HL-60/S4 (cell line): ENCODE results near the gene NAT16.
"Not testable (repeated sequence)": the region's sequence is repeated elsewhere in the genome, so short reads cannot be mapped to it uniquely, and the experiment has no call there.

Source experiments
- in situ Hi-C: fragments of 300-500 bp; cut with MboI; formaldehyde crosslinking; loops from 2 replicates; pipeline ENCODE4 v1.14.3; 2022; ENCODE audit warnings: low sequenced_read_pairs

Gene NAT16

DNA sequence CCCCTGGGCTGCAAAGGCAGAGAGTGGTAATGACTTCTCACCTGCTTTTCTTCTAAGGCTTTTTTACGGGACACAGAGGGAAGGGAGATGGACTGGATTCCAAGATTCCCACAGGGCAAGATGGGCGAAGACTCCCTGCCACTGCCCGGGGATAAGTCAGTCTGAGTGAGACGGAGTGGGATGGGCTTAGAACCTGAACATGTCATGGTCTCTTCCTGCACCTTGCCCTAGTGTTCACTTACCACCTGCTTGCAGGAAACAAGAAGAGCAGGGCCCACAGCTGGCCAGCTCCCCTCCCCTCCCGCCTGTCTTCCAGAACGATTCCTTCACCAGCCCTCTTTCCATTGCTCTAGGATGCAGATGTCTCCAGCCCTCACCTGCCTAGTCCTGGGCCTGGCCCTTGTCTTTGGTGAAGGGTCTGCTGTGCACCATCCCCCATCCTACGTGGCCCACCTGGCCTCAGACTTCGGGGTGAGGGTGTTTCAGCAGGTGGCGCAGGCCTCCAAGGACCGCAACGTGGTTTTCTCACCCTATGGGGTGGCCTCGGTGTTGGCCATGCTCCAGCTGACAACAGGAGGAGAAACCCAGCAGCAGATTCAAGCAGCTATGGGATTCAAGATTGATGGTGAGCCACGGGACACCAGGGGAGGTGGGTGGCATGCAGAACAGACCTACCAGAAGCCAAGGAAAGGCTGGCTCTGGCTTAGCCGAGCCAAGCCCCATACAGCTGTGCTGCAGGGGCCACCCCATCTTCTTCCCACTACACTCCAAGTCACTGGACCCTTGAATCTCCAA lies 51.9 kb downstream of the NAT16 start:
- in situ Hi-C loops: no loop called here

DNA sequence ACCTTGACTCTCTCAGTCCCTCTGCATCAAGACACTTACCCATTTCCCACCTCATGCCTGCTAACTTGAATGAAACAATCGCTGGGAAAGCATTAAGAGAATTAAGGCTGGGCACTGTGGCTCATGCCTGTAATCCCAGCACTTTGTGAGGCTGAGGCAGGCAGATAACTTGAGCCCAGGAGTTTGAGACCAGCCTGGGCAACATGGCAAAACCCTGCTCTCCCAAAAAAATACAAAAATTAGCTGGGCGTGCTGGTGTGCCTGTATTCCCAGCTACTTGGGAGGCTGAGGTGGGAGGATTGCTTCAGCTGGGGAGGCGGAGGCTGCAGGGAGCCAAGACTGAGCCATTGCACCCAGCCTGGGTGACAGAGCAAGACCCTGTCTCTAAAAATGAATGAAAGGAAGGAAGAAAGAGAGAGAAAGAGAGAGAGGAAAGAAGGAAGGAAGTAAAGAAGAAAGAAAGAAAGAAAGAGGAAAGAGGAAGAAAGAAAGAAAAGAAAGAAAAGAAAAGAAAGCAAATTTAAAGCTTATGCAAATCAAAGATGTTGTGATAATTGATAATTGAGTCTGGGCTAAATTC lies 52.5 kb downstream of the NAT16 start:
- in situ Hi-C loops: no loop called here

DNA sequence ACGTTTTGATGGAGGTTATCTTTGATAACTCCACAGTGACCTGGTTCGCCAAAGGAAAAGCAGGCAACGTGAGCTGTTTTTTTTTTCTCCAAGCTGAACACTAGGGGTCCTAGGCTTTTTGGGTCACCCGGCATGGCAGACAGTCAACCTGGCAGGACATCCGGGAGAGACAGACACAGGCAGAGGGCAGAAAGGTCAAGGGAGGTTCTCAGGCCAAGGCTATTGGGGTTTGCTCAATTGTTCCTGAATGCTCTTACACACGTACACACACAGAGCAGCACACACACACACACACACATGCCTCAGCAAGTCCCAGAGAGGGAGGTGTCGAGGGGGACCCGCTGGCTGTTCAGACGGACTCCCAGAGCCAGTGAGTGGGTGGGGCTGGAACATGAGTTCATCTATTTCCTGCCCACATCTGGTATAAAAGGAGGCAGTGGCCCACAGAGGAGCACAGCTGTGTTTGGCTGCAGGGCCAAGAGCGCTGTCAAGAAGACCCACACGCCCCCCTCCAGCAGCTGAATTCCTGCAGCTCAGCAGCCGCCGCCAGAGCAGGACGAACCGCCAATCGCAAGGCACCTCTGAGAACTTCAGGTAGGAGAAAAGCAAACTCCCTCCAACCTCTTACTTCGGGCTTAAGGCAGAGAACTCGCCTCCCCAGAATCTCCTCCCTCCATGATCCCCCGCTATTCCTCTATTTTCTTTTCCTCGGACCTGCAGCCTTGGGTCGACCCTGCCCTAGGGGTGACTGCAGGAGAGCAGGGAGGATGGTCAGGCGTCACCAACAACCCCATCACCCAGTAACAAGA lies 53.2 kb downstream of the NAT16 start, which contains the start of gene SERPINE1:
TSS of gene SERPINE1 (plus strand) at position 454 of the 809 bp plus-strand sequence. CDS start 1,290 bp downstream, outside the sequence.
- in situ Hi-C loops: no loop called here

DNA sequence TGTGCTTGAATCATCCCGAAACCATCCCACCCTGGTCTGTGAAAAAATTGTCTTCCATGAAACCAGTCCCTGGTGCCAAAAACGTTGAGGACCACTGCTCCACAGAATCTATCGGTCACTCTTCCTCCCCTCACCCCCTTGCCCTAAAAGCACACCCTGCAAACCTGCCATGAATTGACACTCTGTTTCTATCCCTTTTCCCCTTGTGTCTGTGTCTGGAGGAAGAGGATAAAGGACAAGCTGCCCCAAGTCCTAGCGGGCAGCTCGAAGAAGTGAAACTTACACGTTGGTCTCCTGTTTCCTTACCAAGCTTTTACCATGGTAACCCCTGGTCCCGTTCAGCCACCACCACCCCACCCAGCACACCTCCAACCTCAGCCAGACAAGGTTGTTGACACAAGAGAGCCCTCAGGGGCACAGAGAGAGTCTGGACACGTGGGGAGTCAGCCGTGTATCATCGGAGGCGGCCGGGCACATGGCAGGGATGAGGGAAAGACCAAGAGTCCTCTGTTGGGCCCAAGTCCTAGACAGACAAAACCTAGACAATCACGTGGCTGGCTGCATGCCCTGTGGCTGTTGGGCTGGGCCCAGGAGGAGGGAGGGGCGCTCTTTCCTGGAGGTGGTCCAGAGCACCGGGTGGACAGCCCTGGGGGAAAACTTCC lies 54.0 kb downstream of the NAT16 start:
- in situ Hi-C loops: no loop called here

DNA sequence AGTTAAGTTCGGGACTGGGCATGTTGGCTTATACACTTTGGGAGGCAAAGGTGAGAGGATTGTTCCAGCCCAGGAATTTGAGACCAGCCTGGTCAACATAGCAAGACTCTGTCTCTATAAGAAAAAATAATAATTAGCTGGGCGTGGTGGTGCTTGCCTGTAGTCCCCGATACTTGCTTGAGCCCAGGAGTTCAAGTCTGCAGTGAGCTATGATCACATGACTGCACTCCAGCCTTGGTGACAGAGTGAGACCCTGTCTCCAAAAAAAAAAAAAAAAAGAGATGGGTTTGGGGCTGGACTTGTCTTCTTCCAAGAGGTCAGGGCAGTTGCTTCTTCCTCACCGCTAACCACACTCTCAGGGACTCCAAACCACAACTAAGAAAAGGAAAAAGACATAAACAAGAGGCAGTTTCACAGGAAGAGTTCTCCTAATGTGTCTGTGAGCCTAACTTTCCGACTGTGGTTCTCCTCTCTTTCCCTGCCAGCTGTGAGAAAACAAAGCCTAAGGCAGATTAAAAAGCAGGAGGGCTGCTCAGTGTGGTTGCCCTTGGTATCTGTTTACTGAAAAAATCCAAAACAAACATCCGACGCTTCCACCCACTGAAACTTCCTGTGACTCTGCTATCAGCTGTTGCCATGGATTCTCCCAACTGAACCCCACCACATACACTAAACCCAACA lies 55.6 kb downstream of the NAT16 start:
- in situ Hi-C loops: no loop called here

DNA sequence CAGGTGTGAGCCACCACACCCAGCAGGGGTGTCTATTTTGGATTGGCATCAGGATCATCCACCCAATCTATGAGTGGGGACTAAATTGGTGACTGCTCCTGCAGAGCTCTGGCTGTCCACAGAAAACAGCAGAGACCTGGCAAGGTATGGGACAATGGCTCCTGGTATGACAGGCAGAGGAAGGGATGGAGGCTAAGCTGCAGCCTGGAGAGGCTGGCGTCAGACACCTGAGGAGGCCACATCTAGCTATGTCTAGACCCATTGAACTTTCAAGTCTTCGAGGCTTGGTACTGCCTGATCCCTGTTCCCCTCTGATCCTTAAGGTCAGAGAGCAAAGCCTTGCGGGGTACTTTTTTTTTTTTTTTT lies 56.4 kb downstream of the NAT16 start:
- in situ Hi-C loops: no loop called here

DNA sequence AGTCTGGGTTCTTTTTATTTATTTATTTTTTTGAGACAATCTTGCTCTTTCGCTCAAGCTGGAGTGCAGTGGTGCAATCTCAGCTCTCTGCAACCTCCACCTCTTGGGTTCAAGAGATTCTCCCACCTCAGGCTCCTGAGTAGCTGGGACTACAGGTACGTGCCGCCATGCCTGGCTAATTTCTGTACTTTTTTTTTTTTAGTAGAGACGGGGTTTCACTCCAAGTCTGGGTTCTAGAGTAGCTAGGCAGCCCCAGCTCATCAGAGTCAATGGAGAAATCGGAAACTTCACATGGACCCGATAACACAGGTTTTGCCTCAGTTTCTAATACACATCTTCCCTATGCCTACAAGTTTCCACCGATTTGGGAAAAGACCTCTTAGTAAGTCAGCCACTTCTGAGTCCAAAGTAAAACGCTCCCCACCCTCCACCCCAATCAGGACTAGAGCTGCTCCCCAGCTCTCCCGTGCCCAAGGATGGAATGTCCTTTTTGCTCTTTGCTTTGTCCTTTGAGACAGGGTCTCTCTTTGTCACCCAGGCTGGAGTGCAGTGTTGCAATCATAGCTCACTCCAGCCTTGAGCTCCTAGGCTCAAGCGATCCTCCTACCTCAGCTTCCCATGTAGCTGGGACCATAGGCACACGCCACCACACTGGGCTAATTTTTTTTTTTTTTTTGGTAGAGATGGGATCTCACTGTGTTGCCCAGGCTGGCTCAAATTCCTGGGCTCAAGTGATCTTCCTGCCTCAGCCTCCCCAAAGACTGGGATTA lies 57.0 kb downstream of the NAT16 start:
- in situ Hi-C loops: no loop called here

DNA sequence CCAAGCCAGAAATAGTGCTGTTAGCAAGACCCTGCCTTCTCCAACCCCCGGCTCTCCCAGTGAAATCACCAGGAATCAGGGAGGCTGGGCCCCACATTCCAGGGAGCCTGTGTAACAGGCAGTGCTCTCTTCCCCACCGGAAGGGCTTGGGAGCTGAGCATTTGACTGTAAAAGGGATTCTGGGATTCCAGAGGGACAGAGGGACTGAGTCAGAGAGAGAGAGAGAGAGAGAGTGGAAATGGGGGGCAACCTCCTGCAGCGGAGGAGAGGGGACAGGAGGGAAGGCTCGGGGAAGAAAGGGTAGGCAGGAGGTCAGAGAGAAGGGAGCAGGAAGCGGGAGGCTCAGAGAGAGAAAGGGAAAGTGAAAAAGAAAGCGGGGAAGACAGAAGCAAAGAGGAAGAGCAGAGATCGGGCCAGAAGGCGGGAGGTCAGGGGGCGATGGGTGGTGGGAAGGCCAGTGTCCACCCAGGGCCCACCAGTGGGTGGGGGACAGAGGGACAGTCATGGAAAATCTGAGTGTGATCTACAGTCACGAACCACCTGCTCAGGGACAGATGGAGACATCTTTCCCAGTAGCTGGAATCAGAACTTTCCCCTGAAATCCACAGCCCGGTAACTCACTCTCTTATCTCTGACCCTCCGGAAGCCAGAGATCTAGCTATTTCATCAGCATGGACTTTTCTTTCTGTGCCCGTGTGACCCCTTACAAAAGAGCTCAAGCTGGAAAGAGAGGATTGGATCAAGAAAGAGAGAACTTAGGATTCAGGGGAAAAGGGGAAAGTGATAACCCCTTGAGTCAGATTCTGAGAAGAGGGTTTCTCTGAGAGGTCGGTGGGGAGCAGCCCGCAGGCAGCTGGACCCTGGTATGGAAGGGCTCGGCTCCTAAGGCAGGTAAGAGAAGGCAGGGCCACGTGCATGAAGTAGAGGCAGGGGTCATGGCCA lies 57.8 kb downstream of the NAT16 start:
- in situ Hi-C loops: no loop called here

DNA sequence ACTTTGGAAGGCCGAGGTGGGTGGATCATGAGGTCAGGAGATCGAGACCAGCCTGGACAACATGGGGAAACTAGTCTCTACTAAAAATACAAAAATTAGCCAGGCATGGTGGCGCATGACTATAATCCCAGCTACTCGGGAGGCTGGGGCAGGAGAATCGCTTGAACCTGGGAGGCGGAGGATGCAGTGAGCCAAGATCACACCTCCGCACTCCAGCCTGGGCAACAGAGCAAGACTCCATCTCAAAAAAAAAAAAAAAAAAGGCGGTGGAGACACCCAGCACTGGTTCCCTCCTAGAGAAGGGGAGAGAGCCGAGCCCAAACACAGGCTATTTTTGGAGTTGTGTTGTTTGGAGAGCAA lies 58.5 kb downstream of the NAT16 start:
- in situ Hi-C loops: not testable (repeated sequence)
